Liver (tissue), 3 donors: ENCODE measurements around the gene CYSRT1.

Experiments
- CTCF ChIP-seq: fragments of 150-350 bp; IDR thresholded peaks from 2 replicates; pipeline ENCODE4 v1.5.1; 2017; ENCODE audit warnings: improper control_type of control experiment, low read depth, low read length; ENCODE audit not compliant: missing input control
- GABPA ChIP-seq, 2 donors: IDR thresholded peaks in 1 of 2; conservative IDR thresholded peaks in 1 of 2; 2 replicates each; pipeline ENCODE4 v1.6.1; 2016; ENCODE audit warnings: antibody characterized with exemption in 2 of 2, mild to moderate bottlenecking in 1 of 2, moderate library complexity in 1 of 2
- JUND ChIP-seq, 2 donors: IDR thresholded peaks; 2 replicates each; pipeline ENCODE4 v1.6.1; 2016; ENCODE audit warnings: antibody characterized with exemption in 2 of 2
- SP1 ChIP-seq: IDR thresholded peaks from 2 replicates; pipeline ENCODE4 v1.6.1; 2018; ENCODE audit warnings: antibody characterized with exemption, mild to moderate bottlenecking
- TAF1 ChIP-seq: conservative IDR thresholded peaks from 2 replicates; pipeline ENCODE4 v1.6.1; 2016; ENCODE audit warnings: antibody characterized with exemption, mild to moderate bottlenecking
- donor health status: healthy.
- donor health status: healthy.

- TF ChIP-seq CTCF, result no peak
- TF ChIP-seq JUND (IDR thresholded peaks at IDR 0.05), result no peak
- no peak for TF ChIP-seq TAF1
- TF ChIP-seq SP1, result no peak
- TF ChIP-seq GABPA (IDR thresholded peaks at IDR 0.05 in 1 of 2, conservative IDR thresholded peaks at IDR 0.05 in 1 of 2), result no peak
Observed at GRCh38 chr9:137218754-137219271, 6.2 kb upstream of the CYSRT1 start.
